Glomerular visceral epithelial cell (primary cell): Measurements from ENCODE around the gene EIF1.

Source experiments
- DNase-seq: peaks from one replicate; pipeline ENCODE4 v3.0.0-alpha.2; 2016; ENCODE audit errors: extremely low spot score

Gene EIF1

DNA sequence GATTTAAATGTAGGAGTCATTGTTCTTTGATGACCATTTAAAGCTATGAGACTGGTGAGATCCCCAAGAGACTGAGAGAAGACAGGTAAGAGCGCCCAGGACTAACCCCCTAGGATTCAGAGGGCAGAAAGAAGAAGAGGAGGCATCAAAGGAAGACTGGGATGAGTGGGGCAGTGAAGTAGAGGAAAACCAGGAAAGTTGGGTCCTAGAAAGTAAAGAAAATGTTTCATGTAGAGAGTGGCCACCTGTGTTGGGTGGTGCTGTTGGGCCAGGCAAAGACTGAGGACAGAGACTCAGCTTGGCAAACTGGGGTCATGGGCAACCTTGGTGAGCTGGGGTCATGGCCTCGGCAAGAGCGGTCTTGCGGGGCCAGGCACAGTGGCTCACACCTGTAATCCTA is 47.1 kb downstream of the EIF1 start:
- no peak for DNase-seq

- no peak for DNase-seq
Measured at GRCh38 chr17:41736983-41737679, 48.4 kb downstream of the EIF1 start.

- no peak for DNase-seq
Measured at GRCh38 chr17:41737680-41738023, 49.0 kb downstream of the EIF1 start.

- peak; percentile 84 for DNase-seq
Measured at GRCh38 chr17:41738077-41738800, 49.6 kb downstream of the EIF1 start.

- no peak for DNase-seq
Measured at GRCh38 chr17:41738801-41739112, 50.1 kb downstream of the EIF1 start.

DNA sequence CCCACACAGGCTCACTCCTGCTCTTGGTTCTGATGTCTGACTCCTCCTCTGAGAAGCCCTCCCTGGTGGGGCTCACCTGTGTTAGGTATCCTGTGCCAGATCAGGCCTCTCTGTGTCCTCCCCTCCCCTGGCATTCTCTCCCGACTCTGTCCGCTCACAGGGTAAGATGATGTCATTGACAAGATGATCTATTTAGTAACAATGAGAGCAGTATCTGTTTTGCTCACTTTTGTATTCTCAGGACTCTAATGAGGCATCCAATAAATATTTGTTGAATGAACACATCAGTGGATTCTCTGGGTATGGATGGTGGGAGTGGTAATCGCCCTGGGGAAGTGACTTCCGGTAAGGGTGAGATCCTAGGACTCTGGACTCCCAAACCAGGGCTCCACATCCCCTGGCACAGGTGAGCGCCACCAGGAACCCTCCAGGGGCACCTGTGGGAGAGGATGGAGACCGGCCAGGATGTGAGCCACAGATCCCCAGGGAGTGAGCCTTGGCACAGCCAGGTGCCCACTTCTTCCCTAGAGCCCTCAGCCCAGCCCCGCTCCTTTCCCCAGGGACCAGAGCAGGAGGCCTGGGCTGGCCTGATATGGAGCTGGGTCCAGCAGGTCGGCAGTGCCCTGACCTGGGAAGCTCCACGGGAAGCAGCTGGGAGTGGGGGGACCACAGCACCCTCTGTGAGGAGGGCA is 51.1 kb downstream of the EIF1 start:
- peak; percentile 42 for DNase-seq

DNA sequence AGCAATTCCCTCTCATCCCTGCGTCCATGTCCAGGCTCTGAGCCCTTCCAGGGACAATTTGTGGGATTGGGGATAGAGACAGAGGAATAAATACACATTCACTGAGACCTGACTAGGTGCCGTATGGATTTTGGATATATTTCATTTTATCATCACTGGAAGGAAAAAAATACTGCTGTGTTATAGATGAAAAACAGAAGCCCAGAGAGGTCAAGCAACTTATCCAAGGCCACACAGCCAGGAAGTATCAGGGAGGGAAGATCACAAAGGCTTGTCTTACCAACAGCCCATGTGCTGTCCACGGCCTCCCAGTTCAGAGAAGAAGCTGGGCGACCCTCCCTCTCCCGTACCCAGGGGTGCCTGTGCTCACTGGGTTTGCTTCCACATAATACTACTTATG is 51.8 kb downstream of the EIF1 start:
- DNase-seq: no peak

DNA sequence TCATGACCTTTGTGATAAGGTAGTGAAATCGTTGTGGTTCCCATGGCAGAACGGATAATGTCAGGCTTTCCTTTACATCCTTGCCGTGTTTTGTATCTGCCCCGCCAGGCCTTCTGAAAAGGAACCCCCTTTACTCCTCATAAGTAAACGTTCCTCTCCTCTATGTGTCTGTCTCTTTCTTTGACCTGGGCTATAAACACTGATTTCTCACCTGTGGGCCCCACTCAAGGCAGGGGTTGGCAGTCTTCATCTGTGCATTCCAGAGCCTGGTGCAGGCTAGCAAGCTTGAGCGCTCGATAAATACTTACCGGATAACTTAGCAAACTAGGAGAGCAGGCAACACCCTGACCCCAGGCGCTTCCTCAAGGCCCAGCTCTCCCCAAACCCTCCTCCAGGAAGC is 53.0 kb downstream of the EIF1 start:
- no peak for DNase-seq
